Lower leg skin (tissue), 3 donors: Measurements from ENCODE around the gene MECR.

Experiments used
- CTCF ChIP-seq, 3 donors: fragments of 450-650 bp; IDR thresholded peaks; one replicate each; pipeline ENCODE4 v1.5.1; 2016; ENCODE audit warnings: antibody characterized with exemption in 3 of 3, mild to moderate bottlenecking in 3 of 3, moderate library complexity in 2 of 3
- POLR2A ChIP-seq, 2 donors: fragments of 450-650 bp; IDR thresholded peaks; one replicate each; pipeline ENCODE4 v1.6.1; 2016 to 2017; ENCODE audit warnings: antibody characterized with exemption in 2 of 2, mild to moderate bottlenecking in 1 of 2, moderate library complexity in 1 of 2

GRCh38 chr1:29208442-29208841, 22.3 kb downstream of the MECR start:
- TF ChIP-seq POLR2A (IDR thresholded peaks at IDR 0.05) (no peak), CTCF (IDR thresholded peaks at IDR 0.05) (no peak)
